ENCODE results near the gene BAG1.
A peak's percentile ranks its signal among the peaks of the same experiment; 100 is the strongest.

BAG1 gene

DNA sequence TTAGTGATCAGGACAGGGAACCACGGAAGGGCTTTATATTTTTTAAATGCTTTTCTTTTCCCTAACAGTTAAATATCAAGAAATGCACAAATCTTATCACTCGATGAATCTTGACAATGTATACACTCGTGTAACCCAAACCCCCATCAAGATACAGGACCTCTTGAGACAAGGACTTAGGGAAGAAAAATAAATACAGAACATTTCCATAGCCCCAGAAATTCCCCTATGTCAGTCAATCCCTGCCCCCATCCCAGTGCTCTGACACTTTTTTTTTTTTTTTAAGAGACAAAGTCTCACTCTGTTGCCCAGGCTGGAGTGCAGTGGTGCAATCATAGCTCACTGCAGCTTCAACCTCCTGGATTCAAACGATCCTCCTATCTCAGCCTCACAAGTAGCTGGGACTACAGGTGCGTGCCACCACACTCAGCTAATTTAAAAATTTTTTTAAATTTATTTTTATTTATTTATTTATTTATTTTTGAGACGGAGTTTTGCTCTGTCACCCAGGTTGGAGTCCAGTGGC lies 21.8 kb downstream of the BAG1 start:
- DNase-seq (ENCODE audit: low spot score), result no peak

DNA sequence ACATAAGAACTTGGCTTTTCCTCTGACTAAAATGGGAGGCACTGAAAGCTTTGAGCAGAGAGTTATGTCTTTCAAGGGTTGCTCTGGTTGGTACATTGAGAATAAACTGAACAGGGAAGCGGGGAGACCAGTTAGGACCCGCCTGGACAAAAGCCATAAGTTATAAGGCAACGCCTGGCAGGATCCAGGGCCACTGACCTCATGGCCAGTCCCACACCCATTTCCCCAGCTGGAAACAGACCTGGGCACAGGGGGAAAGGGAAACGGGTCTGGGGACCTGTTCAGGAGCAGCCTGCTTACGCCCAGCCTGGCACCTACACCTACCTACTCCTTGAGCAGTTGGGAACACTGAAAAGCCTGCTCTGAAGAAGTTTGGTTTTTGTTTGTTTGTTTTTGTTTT lies 23.2 kb downstream of the BAG1 start:
- no peak for DNase-seq (ENCODE audit: low spot score)

GRCh38 chr9:33239921-33240320 lies 24.6 kb downstream of the BAG1 start, which contains the start of gene SPINK4:
Gene SPINK4 (plus strand): TSS chr9:33240167. CDS start chr9:33240209, 42 bp downstream.
- no peak for DNase-seq (ENCODE audit: low spot score)

DNA sequence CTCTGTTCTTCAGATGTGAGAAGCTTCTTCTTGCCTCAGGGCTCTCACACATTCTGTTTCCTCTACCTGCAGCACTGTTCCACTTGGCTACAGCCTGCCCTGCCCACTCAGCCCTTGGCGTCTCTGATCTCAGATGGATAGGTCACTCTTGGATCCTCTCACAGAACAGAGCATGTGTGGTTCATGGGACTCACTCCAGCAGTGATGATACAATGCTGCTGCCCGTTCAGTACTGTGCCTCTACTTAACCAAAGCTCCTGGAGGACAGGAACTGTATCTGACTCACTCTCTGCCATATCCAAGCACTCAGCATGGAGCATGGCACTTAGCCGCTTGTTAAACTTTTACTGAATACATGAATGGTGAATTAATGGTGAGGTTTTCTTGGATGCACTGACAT lies 27.9 kb downstream of the BAG1 start:
- DNase-seq (ENCODE audit: low spot score), result no peak

DNA sequence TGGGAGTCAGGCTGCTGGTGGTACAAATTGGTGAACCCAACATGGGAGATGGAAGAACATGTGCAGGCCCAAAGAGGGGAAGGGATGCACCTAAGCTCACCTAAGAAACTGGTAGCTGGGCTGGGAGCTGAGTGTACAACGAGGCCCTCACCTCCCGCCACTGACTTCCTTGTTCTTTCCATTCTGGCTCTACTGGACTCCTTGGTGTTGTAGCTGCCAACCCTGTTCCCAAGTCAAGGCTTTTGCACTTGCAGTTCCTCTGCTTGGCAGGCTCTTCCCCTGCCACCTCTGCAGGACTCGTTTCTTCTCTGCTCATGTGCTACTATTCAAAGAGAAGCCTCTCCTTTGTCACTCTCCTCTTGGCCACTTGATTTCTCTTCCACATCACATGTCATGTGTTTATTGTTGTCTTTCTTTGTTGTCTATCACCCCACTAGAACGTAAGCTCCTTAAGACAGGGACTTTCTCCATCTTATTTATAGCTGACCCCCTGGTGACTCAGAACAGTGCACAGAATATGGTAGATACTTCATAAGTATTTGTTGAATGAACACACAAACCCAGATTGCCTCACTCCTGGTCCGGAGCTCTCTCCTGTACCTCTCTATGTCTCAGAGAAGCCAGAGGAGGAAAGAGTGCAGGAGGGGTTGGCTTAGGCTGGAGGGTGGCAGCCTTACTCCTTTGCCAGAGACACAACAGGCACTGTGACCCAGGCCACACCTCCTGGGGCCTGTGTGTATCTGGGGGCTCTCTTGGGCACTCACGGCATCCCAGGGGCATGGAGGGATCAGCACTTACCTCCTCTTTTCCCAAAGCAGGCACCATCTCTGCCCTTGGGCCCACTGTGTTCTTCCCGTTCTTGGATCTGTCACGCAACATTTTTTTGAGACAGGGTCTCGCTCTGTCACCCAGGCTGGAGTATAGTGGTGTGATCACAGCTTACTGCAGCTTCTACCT lies 29.7 kb downstream of the BAG1 start:
- no peak for DNase-seq (ENCODE audit: low spot score)

GRCh38 chr9:33233626-33234342 lies 30.7 kb downstream of the BAG1 start:
- no peak for DNase-seq (ENCODE audit: low spot score)

DNA sequence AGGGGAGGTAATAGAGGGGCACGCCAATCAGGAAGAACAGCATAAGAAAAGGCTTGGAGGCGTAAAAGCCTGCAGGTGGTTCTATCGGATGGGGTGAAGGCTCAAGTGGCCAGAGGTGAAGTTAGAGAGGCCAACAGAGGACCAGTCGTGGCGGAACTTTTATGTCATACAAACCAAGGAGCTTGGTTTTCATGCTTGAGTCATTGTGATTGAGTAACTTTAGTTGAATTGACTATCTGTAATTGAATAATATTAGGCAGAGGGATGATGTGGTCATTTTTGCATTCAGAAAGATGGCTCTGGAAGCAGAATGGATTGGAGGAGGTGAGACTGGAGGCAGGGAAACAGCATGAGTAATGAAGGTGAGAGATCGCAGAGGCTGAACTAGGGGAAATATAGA lies 31.7 kb downstream of the BAG1 start:
- no peak for DNase-seq (ENCODE audit: low spot score)

DNA sequence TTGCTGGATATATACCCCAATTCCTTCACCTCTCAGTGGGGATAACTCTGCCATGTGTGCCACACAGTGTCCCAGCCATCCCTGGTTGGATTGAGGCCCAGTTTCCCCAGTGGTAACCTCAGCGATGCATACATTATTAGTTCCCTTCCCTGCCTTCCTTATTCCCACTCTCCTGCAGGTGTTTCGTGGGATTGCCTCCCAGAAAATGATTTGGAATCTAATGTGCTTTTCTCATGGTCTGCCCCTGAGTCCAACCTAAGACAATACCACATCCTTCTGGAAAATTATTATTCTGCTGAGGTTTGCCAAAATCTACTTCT lies 32.9 kb downstream of the BAG1 start:
- no peak for DNase-seq (ENCODE audit: low spot score)

DNA sequence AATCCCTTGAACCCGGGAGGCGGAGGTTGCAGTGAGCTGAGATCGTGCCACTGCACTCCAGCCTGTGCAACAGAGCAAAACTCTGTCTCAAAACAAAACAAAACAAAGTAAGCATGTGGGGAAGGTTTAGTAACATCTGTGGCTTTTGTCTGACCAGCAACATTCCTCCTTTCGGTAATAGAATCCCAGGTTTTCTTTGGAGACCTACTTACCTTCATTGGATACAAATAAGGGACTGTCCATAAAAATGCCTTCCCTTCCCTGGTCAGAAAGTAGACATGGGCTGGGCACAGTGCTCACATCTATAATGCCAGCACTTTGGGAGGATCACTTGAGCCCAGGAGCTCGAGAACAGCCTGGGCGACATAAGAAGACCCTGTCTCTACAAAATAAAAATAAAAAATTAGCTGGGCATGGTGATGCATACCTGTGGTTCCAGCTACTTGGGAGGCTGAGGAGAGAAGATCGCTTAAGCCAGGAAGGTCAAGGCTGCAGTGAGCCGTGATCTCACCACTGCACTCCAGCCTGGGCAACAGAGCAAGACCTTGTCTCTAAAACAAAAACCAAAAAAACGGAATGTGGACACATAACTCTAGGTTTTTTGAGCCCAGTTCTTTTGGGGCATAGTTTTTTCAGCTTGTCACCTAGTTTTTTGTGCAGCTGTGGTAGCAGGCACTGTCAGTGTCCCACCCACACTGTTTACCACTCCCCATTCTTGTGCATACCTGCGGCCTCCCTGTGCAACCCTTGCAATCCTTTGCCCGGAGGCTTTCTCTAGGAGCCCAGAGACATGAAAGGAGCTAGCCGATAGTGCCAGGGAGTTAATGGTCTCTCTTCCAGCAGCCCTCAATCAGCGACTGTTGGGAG lies 33.5 kb downstream of the BAG1 start:
- DNase-seq (ENCODE audit: low spot score), result no peak

GRCh38 chr9:33229359-33230114 lies 35.0 kb downstream of the BAG1 start:
- no peak for DNase-seq (ENCODE audit: low spot score)

DNA sequence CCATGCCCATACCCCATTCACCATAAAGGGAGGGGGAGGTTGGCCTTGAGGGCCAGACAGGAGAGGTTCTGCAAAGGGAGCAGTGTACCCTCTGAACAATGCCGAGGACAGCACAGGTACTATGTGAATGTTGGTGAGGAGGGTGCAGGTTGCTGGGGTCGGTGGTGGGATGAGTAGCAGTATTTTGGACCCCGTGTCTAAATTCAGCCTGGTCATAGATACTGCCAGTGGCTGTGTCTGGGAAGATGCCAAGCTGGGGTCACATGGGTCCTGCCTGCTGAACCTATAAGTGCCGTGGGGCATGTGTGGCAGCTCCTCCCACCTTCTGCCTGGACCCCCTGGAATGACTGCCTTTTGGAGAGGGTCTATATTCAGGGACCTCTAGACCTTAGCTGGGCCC lies 35.9 kb downstream of the BAG1 start:
- no peak for DNase-seq (ENCODE audit: low spot score)

- no peak for DNase-seq (ENCODE audit: low spot score)
Measured at GRCh38 chr9:33227741-33228140, 36.8 kb downstream of the BAG1 start.

- DNase-seq (ENCODE audit: low spot score), result peak; percentile 30
Measured at GRCh38 chr9:33227008-33227398, 37.5 kb downstream of the BAG1 start.

- DNase-seq (ENCODE audit: low spot score), result peak; percentile 77
Measured at GRCh38 chr9:33225319-33226147, 39.0 kb downstream of the BAG1 start.

GRCh38 chr9:33223696-33224095 lies 40.8 kb downstream of the BAG1 start:
- DNase-seq (ENCODE audit: low spot score), result no peak

GRCh38 chr9:33222031-33222430 lies 42.5 kb downstream of the BAG1 start:
- DNase-seq (ENCODE audit: low spot score), result no peak

- no peak for DNase-seq (ENCODE audit: low spot score)
Measured at GRCh38 chr9:33221568-33221884, 43.0 kb downstream of the BAG1 start.

GRCh38 chr9:33220681-33221567 lies 43.6 kb downstream of the BAG1 start:
- peak; percentile 39 for DNase-seq (ENCODE audit: low spot score)

DNA sequence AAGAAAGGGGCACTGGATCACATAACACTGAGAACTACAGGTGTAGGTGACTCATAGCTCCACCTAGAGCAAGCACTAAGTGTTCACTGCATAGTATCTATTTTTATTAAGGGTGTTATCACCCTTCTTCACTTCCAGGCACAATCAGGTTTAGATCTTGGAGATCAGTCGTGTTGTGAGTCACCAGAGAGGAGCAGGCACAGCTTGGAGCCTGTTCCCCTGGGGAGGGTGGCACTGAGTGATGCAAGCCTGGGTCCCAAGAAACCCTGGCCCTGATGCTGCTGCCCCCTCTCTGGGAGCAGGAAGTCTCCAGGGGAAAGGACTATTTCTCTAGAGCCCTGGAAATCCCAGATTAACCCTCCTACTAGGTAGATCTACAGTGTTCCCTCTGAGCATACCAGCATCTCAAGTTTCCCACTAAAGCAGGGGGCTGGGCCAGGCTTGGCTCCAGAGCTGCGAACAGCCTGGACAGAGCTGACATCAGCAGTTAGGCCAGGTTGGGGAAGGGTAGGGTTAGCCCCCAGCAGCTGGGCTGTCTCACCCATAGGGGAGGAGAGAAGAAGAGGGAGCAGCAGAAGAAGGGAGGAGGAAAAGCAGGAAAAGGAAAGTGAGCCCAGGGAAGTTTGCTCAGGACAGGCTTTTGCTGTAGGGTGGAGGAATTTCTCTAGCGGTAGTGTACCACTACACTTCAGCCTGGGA lies 52.7 kb downstream of the BAG1 start:
- DNase-seq (ENCODE audit: low spot score), result no peak

Measured in Ammon's horn (tissue), 1 donor.